DND-41 (cell line): ENCODE data around the gene KCNT1.

Experiments used
- CTCF ChIP-seq: IDR thresholded peaks from 2 replicates; pipeline ENCODE4 v1.5.1; 2012; ENCODE audit warnings: borderline replicate concordance, low read length, moderate library complexity, mild to moderate bottlenecking; ENCODE audit not compliant: poor library complexity, severe bottlenecking; ENCODE audit errors: extremely low read depth
- EZH2 ChIP-seq: IDR thresholded peaks from 3 replicates; pipeline ENCODE4 v1.6.1; 2012; ENCODE audit warnings: borderline replicate concordance, low read depth, mild to moderate bottlenecking, moderate library complexity, low read length, inconsistent platforms; ENCODE audit not compliant: severe bottlenecking

- TF ChIP-seq CTCF (no peak), EZH2 (no peak)
These were observed 42.7 kb upstream of the KCNT1 start for GRCh38 chr9:135659252-135659651.
